ENCODE results near the gene LILRB4. TPM values are rescaled to one million over a fixed set of nuclear protein-coding genes. Genes with fewer than 3 reads are reported as not detected.
"Not testable (repeated sequence)": the region's sequence is repeated elsewhere in the genome, so short reads cannot be mapped to it uniquely, and the experiment has no call there.

The LILRB4 gene
- total RNA-seq, 2 experiments from 2014 or later, result not detected

- DNase-seq; H3K36me3 Mint-ChIP-seq (ENCODE audit: low read depth); H3K9me3 Mint-ChIP-seq; CTCF ChIA-PET; intact Hi-C loops (cut with micrococcal nuclease); H3K27ac Mint-ChIP-seq; H3K4me3 Mint-ChIP-seq; H3K4me1 Mint-ChIP-seq (ENCODE audit: low read depth): not testable (repeated sequence)
- H3K27me3 Mint-ChIP-seq (ENCODE audit: low read depth), result peaks cover 36% of the 10 kb centered on the region
Observed at GRCh38 chr19:54631489-54632337, 31.1 kb upstream of the LILRB4 start.

GRCh38 chr19:54632517-54632916, 30.3 kb upstream of the LILRB4 start:
- H3K4me1 Mint-ChIP-seq (ENCODE audit: low read depth); DNase-seq; H3K27ac Mint-ChIP-seq; H3K36me3 Mint-ChIP-seq (ENCODE audit: low read depth); H3K4me3 Mint-ChIP-seq; intact Hi-C loops (cut with micrococcal nuclease); H3K9me3 Mint-ChIP-seq: not testable (repeated sequence)
- peaks cover 32% of the 10 kb centered on the region for H3K27me3 Mint-ChIP-seq (ENCODE audit: low read depth)
- CTCF ChIA-PET, result interaction anchor here (0.9 kb wide), 1 partner anchor 21 kb away, joined by 3 read pairs; no protein-coding TSS in a partner anchor

- Mint-ChIP-seq H3K36me3 (ENCODE audit: low read depth) (no peaks in the 10 kb centered on the region), H3K4me3 (no peak overlapping the region), H3K27me3 (ENCODE audit: low read depth) (peaks cover 23% of the 10 kb centered on the region), H3K4me1 (ENCODE audit: low read depth) (no peaks in the 10 kb centered on the region), H3K27ac (no peak overlapping the region), H3K9me3 (no peaks in the 10 kb centered on the region)
- no peak for DNase-seq
- intact Hi-C loops (cut with micrococcal nuclease), result no loop called here
- CTCF ChIA-PET, result interaction anchor here (0.9 kb wide), 1 partner anchor 20 kb away, joined by 3 read pairs; no protein-coding TSS in a partner anchor
Observed at GRCh38 chr19:54633401-54633800, 29.4 kb upstream of the LILRB4 start.

GRCh38 chr19:54636081-54636480, 26.7 kb upstream of the LILRB4 start:
- H3K36me3 Mint-ChIP-seq (ENCODE audit: low read depth); DNase-seq; H3K27ac Mint-ChIP-seq; H3K4me3 Mint-ChIP-seq; H3K4me1 Mint-ChIP-seq (ENCODE audit: low read depth); H3K9me3 Mint-ChIP-seq; intact Hi-C loops (cut with micrococcal nuclease): not testable (repeated sequence)
- CTCF ChIA-PET, result interaction anchor here (0.7 kb wide), 1 partner anchor 156 kb away, joined by 3 read pairs; no protein-coding TSS in a partner anchor
- peaks cover 11% of the 10 kb centered on the region for H3K27me3 Mint-ChIP-seq (ENCODE audit: low read depth)

DNA sequence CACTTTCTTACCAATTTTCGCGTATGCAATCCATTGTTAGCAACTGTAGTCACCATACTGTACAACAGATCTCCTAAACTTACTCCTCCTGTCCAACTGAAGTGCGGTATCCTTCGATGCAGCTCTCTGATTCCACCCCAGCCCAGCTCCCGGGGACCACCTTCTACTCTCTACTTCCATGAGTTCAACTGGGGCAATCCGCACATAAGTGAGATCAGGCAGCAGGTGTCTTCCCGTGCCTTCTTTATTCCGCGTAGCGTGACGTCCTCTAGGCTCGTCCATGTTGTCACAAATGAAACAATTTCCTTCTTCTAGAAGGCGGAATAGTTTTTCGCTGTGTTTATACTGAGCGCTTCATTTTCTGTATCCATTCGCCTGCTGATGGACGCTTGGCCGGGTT, 24.1 kb upstream of the LILRB4 start:
- H3K27me3 Mint-ChIP-seq (ENCODE audit: low read depth), result peaks cover 7% of the 10 kb centered on the region
- CTCF ChIA-PET, result no interaction called here
- no peak overlapping the region for H3K27ac Mint-ChIP-seq
- intact Hi-C loops (cut with micrococcal nuclease), result no loop called here
- H3K4me3 Mint-ChIP-seq, result no peak overlapping the region
- no peaks in the 10 kb centered on the region for H3K36me3 Mint-ChIP-seq (ENCODE audit: low read depth)
- no peak for DNase-seq
- no peaks in the 10 kb centered on the region for H3K4me1 Mint-ChIP-seq (ENCODE audit: low read depth)
- H3K9me3 Mint-ChIP-seq, result no peaks in the 10 kb centered on the region

- intact Hi-C loops (cut with micrococcal nuclease); CTCF ChIA-PET; H3K36me3 Mint-ChIP-seq (ENCODE audit: low read depth); H3K27ac Mint-ChIP-seq; H3K4me3 Mint-ChIP-seq; H3K4me1 Mint-ChIP-seq (ENCODE audit: low read depth); H3K9me3 Mint-ChIP-seq; DNase-seq; H3K27me3 Mint-ChIP-seq (ENCODE audit: low read depth): not testable (repeated sequence)
Observed at GRCh38 chr19:54642953-54643352, 19.8 kb upstream of the LILRB4 start.

- not testable (repeated sequence) for H3K9me3 Mint-ChIP-seq
Observed at GRCh38 chr19:54643583-54643982, 19.2 kb upstream of the LILRB4 start.

DNA sequence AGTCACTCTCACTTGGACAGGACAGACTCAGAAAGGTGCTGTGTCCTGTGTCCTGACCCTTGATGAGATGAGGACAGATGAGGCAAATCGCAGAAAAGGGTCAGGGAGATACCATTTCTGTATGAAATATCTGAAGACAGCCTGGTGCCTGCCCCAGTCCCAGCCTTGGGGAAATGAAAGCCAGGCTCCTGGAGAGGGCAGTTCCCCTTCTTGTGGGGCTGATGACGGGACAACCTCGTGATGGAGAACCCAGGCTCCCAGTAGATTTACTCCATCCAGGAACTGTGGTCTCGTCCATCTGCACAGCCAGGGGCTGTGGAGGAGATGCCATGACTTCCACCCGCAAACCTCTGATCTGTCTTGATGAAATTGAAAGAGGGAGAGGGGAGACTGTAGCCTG, 18.7 kb upstream of the LILRB4 start:
- Mint-ChIP-seq H3K27me3 (ENCODE audit: low read depth) (peaks cover 3% of the 10 kb centered on the region), H3K4me1 (ENCODE audit: low read depth) (no peaks in the 10 kb centered on the region), H3K36me3 (ENCODE audit: low read depth) (no peaks in the 10 kb centered on the region), H3K4me3 (no peak overlapping the region), H3K27ac (no peak overlapping the region), H3K9me3 (no peaks in the 10 kb centered on the region)
- CTCF ChIA-PET, result interaction anchor here (0.7 kb wide), 1 partner anchor 44 kb away, joined by 7 read pairs; no protein-coding TSS in a partner anchor
- intact Hi-C loops (cut with micrococcal nuclease), result no loop called here
- no peak for DNase-seq

More at GRCh38 chr19:54643583-54643982, 19.2 kb upstream of the LILRB4 start:
- H3K4me1 Mint-ChIP-seq (ENCODE audit: low read depth); H3K4me3 Mint-ChIP-seq; H3K27me3 Mint-ChIP-seq (ENCODE audit: low read depth); DNase-seq; H3K36me3 Mint-ChIP-seq (ENCODE audit: low read depth); CTCF ChIA-PET; H3K27ac Mint-ChIP-seq; intact Hi-C loops (cut with micrococcal nuclease): not testable (repeated sequence)

GRCh38 chr19:54646331-54646841, 16.4 kb upstream of the LILRB4 start:
- Mint-ChIP-seq H3K27ac (no peak overlapping the region), H3K4me1 (ENCODE audit: low read depth) (no peaks in the 10 kb centered on the region), H3K4me3 (no peak overlapping the region), H3K9me3 (no peaks in the 10 kb centered on the region), H3K27me3 (ENCODE audit: low read depth) (no peaks in the 10 kb centered on the region), H3K36me3 (ENCODE audit: low read depth) (no peaks in the 10 kb centered on the region)
- no peak for DNase-seq
- CTCF ChIA-PET, result interaction anchor here (0.7 kb wide), 1 partner anchor 31 kb away, joined by 7 read pairs; no protein-coding TSS in a partner anchor
- intact Hi-C loops (cut with micrococcal nuclease), result no loop called here

GRCh38 chr19:54648129-54648528, 14.7 kb upstream of the LILRB4 start:
- DNase-seq, result no peak
- Mint-ChIP-seq H3K27me3 (ENCODE audit: low read depth) (no peaks in the 10 kb centered on the region), H3K4me3 (no peak overlapping the region), H3K9me3 (no peaks in the 10 kb centered on the region), H3K4me1 (ENCODE audit: low read depth) (no peaks in the 10 kb centered on the region), H3K36me3 (ENCODE audit: low read depth) (no peaks in the 10 kb centered on the region), H3K27ac (no peak overlapping the region)
- intact Hi-C loops (cut with micrococcal nuclease), result no loop called here
- CTCF ChIA-PET, result no interaction called here

DNA sequence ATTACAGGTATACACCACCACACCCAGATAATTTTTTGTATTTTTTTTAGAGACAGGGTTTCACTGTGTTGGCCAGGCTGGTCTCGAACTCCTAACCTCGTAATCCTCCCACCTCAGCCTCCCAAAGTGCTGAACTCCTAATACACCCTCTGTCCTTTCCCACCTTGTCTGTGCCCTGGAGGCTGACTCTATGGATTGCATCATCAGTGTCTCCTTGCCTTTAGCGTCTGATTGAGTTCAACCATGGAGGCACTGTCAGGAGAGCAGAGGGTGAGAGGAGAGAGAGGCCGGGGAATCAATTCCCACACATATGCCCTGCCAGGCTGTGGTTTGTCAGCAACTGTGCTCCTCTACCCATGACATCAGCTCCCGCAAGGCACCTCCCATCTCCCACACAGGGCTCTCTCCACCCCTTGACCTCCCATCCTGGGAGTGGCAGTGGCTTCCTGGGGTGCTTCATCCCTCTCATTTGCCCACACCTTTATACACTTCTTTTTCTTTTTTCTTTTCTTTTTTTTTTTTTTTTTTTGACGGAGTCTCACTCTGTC, 12.6 kb upstream of the LILRB4 start:
- no peaks in the 10 kb centered on the region for H3K27me3 Mint-ChIP-seq (ENCODE audit: low read depth)

DNA sequence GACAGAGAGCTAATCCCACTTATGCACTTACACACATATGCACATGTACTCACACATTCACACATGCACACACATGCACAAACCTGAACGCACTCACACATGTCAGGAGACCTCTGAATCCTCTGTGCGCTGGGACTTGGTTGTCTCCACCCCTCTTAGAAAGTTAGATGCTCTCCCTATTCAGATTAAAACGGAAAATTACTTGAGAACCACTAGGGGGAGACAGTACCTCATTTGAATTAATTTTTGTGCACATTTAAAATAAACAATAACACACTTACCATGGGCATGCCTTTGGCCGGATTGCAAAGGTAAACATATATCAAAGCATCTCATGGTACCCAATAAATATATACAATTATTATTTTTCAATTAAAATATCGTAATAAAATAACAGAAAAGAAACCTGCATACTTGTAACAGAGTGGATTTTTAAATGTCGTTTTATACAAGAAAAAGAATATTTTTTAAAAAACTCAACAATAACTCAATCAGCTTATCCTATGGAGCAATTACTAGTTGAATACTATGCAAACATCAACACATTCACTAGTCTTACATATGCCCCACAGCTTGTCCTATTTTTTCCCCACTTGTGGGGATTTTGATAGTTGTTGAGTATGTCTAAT, 9.5 kb upstream of the LILRB4 start:
- intact Hi-C loops (cut with micrococcal nuclease), result loop anchor here (5.0 kb wide), 1 partner anchor 171 kb away; no protein-coding TSS in a partner anchor
- DNase-seq, result no peak
- no peaks in the 10 kb centered on the region for H3K9me3 Mint-ChIP-seq
- no peaks in the 10 kb centered on the region for H3K4me1 Mint-ChIP-seq (ENCODE audit: low read depth)
- no peak overlapping the region for H3K4me3 Mint-ChIP-seq
- H3K27me3 Mint-ChIP-seq (ENCODE audit: low read depth), result no peaks in the 10 kb centered on the region
- H3K27ac Mint-ChIP-seq, result no peak overlapping the region
- CTCF ChIA-PET, result interaction anchor here (0.6 to 4.8 kb wide), 7 partner anchors 17 to 482 kb away, joined by 3 to 29 read pairs (median 4); no protein-coding TSS in a partner anchor
- H3K36me3 Mint-ChIP-seq (ENCODE audit: low read depth), result no peaks in the 10 kb centered on the region

More for the DNA sequence above, 12.6 kb upstream of the LILRB4 start:
- no peak for DNase-seq
- Mint-ChIP-seq H3K4me3 (no peak overlapping the region), H3K9me3 (no peaks in the 10 kb centered on the region), H3K27ac (no peak overlapping the region), H3K4me1 (ENCODE audit: low read depth) (no peaks in the 10 kb centered on the region), H3K36me3 (ENCODE audit: low read depth) (no peaks in the 10 kb centered on the region)
- intact Hi-C loops (cut with micrococcal nuclease), result loop anchor here (5.0 kb wide), 1 partner anchor 168 kb away; no protein-coding TSS in a partner anchor
- CTCF ChIA-PET, result interaction anchor here (1.2 kb wide), 1 partner anchor 35 kb away, joined by 3 read pairs; no protein-coding TSS in a partner anchor

Data from activated naive CD4-positive, alpha-beta T cell treated with anti-CD3 and anti-CD28 coated beads for 36 hours (primary cell).